ENCODE measurements around the gene DNAJC5. TPM values are rescaled to one million over a fixed set of nuclear protein-coding genes. Genes with fewer than 3 reads are reported as not detected.

DNAJC5 gene, protein sequence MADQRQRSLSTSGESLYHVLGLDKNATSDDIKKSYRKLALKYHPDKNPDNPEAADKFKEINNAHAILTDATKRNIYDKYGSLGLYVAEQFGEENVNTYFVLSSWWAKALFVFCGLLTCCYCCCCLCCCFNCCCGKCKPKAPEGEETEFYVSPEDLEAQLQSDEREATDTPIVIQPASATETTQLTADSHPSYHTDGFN
- 34.5 and 56.6 TPM in 2 replicates for total RNA-seq

DNA sequence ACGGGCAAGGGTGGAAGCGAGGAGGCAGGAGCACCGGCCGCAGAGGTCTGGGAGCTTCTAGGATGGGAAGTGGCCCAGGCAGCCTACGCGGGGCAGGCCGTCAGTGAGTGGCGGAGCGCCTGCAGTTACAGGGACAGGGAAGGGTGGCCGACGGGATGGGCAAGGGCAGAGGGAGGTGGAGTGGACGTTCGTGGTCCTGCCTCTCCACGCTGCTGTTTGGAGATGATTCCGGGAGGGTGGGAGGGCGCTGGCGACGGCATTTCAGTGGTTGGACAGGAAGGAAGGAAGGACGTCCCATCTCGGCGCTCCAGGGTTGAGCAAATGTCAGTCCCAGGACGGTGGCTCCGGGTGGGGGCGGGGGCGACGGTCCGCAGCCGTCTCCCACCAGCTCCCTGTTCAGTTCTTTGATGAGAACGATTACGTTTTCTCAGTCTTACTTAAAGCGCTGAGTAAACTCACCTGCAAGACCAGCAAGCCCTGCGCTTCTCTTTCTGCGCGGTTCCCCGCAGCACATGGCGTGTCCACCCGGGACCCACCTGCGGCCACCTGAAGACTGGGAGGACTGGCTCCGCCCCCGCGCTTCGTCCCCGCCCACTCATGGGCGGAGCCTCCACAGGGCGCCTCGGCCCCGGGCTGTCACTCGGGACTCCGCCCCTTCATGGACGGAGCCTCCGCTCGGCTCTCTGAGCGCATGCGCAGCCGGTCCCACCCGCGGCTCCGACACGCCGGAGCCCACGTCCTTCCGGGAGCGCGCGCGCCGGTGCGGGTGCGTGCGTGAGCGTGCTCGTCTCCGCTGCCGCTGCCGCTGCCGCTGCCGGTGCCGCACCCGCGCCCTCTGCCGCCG is at the start of gene DNAJC5:
Gene DNAJC5, plus strand, starts transcription at position 769 of the 844 bp plus-strand sequence. CDS start 33,220 bp downstream, outside the sequence.

DNA sequence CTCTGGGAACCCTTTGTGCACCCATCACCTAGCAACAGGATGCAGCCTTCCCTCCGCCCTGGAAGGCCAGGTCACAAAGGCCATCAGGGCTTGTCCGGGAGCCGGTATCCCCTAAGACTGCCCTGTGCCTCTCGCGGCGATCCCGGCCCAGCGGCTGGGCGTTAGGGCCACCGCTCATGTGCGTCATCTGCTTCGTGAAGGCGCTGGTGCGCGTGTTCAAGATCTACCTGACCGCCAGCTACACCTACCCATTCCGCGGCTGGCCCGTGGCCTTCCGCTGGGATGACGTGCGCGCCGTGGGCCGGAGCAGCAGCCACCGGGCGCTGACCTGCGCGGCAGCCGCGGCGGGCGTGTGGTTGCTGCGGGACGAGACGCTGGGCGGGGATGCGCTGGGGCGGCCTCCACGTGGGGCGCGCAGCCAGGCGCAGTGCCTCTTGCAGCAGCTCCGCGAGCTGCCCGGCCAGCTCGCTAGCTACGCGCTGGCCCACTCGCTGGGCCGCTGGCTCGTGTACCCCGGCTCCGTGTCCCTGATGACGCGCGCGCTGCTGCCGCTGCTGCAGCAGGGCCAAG is 33.5 kb upstream of the DNAJC5 start, which contains the start of gene ABHD16B:
Gene ABHD16B, plus strand, starts transcription at position 134 of the 570 bp plus-strand sequence. Its CDS starts 43 bp downstream, at position 177.

GRCh38 chr20:63864978-63865640 is 29.8 kb upstream of the DNAJC5 start, which contains the start of gene TPD52L2:
Gene TPD52L2 (plus strand): TSS chr20:63865270. CDS start chr20:63865366, 96 bp downstream.

GRCh38 chr20:63955827-63956663 is 61.1 kb downstream of the DNAJC5 start, which contains the start of gene UCKL1:
Gene UCKL1 (minus strand): TSS chr20:63956416. CDS start chr20:63956372, 44 bp downstream.

GRCh38 chr20:63969838-63970713 is 75.2 kb downstream of the DNAJC5 start, which contains the start of gene ZNF512B:
Gene ZNF512B (minus strand): TSS chr20:63969930. CDS start chr20:63967950, 1,980 bp downstream.

GRCh38 chr20:63979557-63980316 is 84.8 kb downstream of the DNAJC5 start, which contains the start of gene SAMD10:
Gene SAMD10 (minus strand): TSS chr20:63979642. CDS start chr20:63979467, 175 bp downstream.

DNA sequence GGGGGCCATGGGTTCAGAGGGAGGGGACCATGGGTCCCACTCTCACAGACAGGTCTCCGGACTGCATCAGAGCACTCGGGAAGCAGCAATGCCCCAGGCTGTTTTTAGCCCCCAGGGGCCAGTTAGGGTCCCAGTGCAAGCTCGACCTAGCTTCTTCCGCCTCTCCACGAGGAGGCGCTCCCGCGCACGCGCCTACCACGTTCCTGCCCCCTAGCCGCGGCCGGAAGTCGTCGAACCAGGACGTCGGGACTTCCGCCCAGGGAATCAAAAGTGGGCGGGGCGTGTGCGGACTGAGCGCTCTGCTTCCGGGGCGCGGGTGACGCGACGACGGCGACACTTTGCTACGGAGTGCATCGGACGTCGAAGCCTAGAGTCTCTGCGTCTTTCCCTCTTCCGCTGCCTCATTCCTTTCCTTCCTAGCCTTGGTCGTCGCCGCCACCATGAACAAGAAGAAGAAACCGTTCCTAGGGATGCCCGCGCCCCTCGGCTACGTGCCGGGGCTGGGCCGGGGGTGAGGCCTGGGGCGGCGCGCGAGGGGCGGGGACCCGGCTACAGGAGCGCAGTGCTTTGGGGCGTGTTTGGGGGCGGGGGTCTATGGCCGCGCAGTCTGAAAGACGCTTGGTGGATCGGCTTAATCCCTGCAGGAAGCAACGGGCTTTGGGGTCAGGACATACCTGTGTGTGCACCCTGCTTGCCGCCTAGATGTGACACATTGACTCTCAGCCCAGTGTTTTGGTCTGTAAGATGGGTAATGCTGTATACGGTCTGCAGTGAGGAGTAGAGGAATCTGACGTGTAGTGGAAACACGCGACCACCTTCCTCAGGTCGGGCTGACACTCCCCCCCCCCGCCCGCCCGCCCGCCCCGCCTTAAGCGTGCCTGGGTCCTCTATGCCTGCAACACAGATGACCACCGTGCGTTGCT is 86.1 kb downstream of the DNAJC5 start, which contains the start of gene PRPF6:
Gene PRPF6, plus strand, starts transcription at position 327 of the 923 bp plus-strand sequence. Its CDS starts 114 bp downstream, at position 441.

Small RNAs within 50 kb of the gene (small RNA-seq; reads per million reads assigned to genes)
- gene MIR647: not detected
- gene MIR941-2: not detected
- gene MIR941-4: not detected
- not detected for gene MIR941-5
- 8.5 reads per million, percentile 94 among the genes with 10 or more reads in this experiment for gene RNU1-134P

Other genes starting within 250 kb of the DNAJC5 start
- gene STMN3, start 241.7 kb upstream of the DNAJC5 start, total RNA-seq: 0.76 and 2.0 TPM in 2 replicates
- 11.8 and 17.5 TPM in 2 replicates for gene RTEL1, start 236.8 kb upstream of the DNAJC5 start, total RNA-seq
- 0.39 TPM in 1 of 2 replicates, not detected in the other for gene TNFRSF6B, start 198.5 kb upstream of the DNAJC5 start, total RNA-seq
- 18.1 and 22.4 TPM in 2 replicates for gene ARFRP1, start 187.2 kb upstream of the DNAJC5 start, total RNA-seq
- gene ZGPAT, start 187.1 kb upstream of the DNAJC5 start, total RNA-seq: 20.1 and 22.8 TPM in 2 replicates
- 2.4 and 5.1 TPM in 2 replicates for gene LIME1, start 158.5 kb upstream of the DNAJC5 start, total RNA-seq
- gene SLC2A4RG, start 155.3 kb upstream of the DNAJC5 start, total RNA-seq: 41.2 and 56.8 TPM in 2 replicates
- 1.6 and 1.8 TPM in 2 replicates for gene ZBTB46, start 63.9 kb upstream of the DNAJC5 start, total RNA-seq
- not detected in 2 replicates for gene ABHD16B, start 33.6 kb upstream of the DNAJC5 start, total RNA-seq
- 66.0 and 103 TPM in 2 replicates for gene TPD52L2, start 29.9 kb upstream of the DNAJC5 start, total RNA-seq
- 21.1 and 21.6 TPM in 2 replicates for gene UCKL1, start 61.3 kb downstream of the DNAJC5 start, total RNA-seq
- 15.3 and 15.6 TPM in 2 replicates for gene ZNF512B, start 74.8 kb downstream of the DNAJC5 start, total RNA-seq
- 0.39 and 0.65 TPM in 2 replicates for gene SAMD10, start 84.5 kb downstream of the DNAJC5 start, total RNA-seq
- gene PRPF6, start 86.0 kb downstream of the DNAJC5 start, total RNA-seq: 47.6 and 61.6 TPM in 2 replicates
- gene C20orf204, start 141.1 kb downstream of the DNAJC5 start, total RNA-seq: 1.6 and 2.0 TPM in 2 replicates
- gene SOX18, start 154.5 kb downstream of the DNAJC5 start, total RNA-seq: 0.11 TPM in 1 of 2 replicates, not detected in the other
- 12.0 and 34.5 TPM in 2 replicates for gene TCEA2, start 168.1 kb downstream of the DNAJC5 start, total RNA-seq
- 10.2 and 19.7 TPM in 2 replicates for gene RGS19, start 184.4 kb downstream of the DNAJC5 start, total RNA-seq
- gene OPRL1, start 185.0 kb downstream of the DNAJC5 start, total RNA-seq: 1.3 and 2.0 TPM in 2 replicates
- gene LKAAEAR1, start 189.3 kb downstream of the DNAJC5 start, total RNA-seq: not detected in 2 replicates
- gene NPBWR2, start 212.4 kb downstream of the DNAJC5 start, total RNA-seq: not detected in 2 replicates

Measured in placental epithelial cell (primary cell).